ENCODE data around the gene PIGU. TPM values are rescaled to one million over a fixed set of nuclear protein-coding genes. Genes with fewer than 3 reads are reported as not detected.

The PIGU gene
- total RNA-seq, 1 experiment from 2014 or later: 24.4 TPM

DNA sequence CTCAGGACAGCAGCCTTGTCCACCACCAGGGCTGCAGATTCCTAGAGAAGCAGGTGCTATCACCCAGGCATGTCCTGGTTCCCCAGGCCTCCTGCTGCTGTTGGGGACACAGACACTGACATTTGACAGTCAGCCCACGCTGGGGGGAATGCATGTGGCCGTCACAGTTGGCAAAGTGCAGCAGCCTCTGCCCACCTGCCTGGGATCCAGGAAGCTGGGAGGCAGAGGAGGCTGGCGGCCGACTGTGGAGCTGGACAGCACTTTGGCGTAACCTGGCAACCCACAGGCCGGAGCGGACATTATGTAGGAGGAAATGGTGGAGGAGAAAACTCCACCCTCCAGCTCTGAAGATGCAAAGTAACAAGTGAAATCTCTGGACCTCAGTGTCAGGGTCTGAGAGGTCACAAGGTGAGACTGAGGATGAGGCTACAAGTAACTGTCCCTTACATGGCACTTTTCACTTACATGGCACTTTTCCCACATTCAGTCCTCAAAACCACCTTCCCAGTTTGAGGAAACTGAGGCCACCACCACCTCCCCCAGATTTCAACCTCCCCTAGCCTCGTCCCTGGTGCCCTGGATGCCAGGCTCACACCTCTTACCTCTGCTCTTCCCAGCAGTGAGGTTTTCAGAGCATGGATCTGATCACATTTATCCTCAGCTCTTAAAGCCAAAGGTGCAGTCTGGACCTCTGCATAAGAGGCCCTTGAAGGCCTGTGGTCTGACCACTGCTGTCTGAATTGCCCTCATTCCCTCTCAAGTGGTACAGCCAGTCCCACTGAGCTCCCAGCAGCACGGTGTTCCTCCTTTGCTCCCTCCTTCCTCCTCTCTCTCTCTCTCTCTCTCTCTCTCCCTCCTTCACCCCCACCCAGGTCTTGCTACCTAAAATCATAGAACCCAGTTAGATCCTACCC is 109.7 kb downstream of the PIGU start:
- peaks cover 9% of the 10 kb centered on the region for H3K36me3 ChIP-seq
- peaks cover 6% of the 10 kb centered on the region; the same call in 1 of the 2 replicates for H3K4me1 ChIP-seq (replicated peaks)
- H3K4me3 ChIP-seq: no peak overlapping the region
- no peaks in the 10 kb centered on the region for H3K9me3 ChIP-seq (replicated peaks)
- no peaks in the 10 kb centered on the region for H3K27me3 ChIP-seq (replicated peaks)
- H3K27ac ChIP-seq: no peak overlapping the region
- DNase-seq (ENCODE audit: low read depth in 1 of 2, low spot score in 2 of 2): no peak

DNA sequence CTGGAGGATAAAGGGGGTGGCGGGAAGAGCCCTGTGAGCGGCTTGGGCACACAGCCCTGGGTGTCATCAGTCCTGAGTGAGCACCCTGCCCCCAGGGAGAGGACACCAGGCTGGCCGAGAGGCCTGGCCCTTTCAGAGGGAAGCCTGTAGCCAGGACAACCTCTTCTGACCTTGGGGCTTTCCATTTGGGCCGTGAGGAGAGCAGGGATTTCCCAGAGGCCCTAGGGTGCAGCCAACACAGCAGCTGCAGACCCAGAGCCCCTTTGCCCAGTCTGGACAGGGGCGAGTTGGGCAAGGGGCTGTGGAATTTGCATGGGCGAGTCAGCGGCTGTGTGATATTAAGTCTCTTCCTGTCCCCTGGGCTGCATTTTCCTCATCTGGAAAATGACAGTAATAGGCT is 112.1 kb downstream of the PIGU start:
- H3K27ac ChIP-seq: no peak overlapping the region
- no peak overlapping the region for H3K4me3 ChIP-seq
- H3K27me3 ChIP-seq (replicated peaks): no peaks in the 10 kb centered on the region
- H3K36me3 ChIP-seq: peaks cover 8% of the 10 kb centered on the region
- no peaks in the 10 kb centered on the region for H3K9me3 ChIP-seq (replicated peaks)
- no peak for DNase-seq (ENCODE audit: low read depth in 1 of 2, low spot score in 2 of 2)
- no peaks in the 10 kb centered on the region for H3K4me1 ChIP-seq (replicated peaks)

DNA sequence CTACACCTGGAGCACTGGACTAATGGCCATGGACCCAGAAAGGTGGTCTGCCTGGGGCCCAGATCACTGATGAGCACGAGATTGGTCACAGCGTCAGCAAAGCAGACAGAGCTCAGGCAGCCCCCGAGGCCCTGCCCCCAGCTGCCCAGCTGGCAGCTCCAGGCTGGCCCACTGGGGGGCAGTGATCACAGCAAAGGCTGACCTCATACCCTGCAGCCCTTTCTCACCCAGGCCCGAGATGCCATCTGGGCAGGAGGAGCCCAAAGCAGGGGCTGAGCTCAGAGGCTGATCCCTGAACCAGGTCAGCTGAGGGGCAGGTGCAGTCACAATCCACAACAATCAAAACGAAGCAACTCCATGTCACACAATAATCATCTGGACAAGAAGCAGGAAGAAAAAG is 114.3 kb downstream of the PIGU start:
- DNase-seq (ENCODE audit: low read depth in 1 of 2, low spot score in 2 of 2): peak in 1 of 2 experiments; percentile 14
- Histone ChIP-seq H3K36me3 (peaks cover 7% of the 10 kb centered on the region), H3K4me1 (replicated peaks) (peaks cover 3% of the 10 kb centered on the region; the same call in 1 of the 2 replicates), H3K4me3 (no peak overlapping the region), H3K27ac (no peak overlapping the region), H3K9me3 (replicated peaks) (no peaks in the 10 kb centered on the region), H3K27me3 (replicated peaks) (no peaks in the 10 kb centered on the region)

DNA sequence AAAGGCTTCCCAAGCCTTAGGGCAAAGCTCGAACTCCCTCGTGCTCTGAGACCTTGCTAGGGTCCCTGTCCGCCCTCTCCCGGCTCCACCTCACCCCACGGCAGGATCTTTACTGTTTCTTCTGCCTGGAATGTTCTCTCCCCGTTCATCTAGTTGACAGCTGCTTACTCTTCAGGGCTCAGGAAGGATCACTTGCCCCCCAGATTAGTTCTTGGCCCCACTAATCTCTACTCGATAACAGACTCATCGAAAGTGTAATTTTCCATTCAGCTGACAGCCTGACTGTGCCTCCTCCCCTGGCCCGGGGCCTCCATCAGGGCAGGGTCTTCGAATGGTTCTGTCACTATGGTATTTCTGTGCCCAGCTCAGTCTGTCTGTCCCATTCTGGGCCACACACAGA is 115.2 kb downstream of the PIGU start:
- Histone ChIP-seq H3K27ac (no peak overlapping the region), H3K4me3 (no peak overlapping the region), H3K27me3 (replicated peaks) (no peaks in the 10 kb centered on the region), H3K4me1 (replicated peaks) (peaks cover 3% of the 10 kb centered on the region; the same call in 1 of the 2 replicates), H3K9me3 (replicated peaks) (no peaks in the 10 kb centered on the region), H3K36me3 (peaks cover 7% of the 10 kb centered on the region)
- no peak for DNase-seq (ENCODE audit: low read depth in 1 of 2, low spot score in 2 of 2)

DNA sequence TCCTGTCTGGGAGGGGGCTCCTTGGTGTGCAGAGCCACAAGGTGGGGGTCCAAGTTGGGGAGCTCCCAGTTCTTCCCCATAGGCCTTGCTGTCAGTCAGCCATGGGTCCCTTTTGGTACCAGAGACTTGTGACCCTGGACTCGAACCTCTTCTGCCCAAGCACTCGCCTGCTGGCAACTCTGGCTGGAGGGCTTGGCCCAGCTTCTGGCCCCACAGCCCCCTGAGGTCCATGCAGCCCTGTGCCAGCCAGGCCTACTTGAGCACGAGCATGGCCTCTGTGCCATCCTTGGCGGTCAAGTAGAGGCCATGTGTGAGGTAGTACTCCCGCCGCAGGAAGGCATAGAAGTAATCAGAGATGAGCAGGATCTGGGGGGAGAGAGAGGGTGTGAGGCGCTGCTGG is 116.3 kb downstream of the PIGU start:
- Histone ChIP-seq H3K27me3 (replicated peaks) (no peaks in the 10 kb centered on the region), H3K4me3 (no peak overlapping the region), H3K9me3 (replicated peaks) (no peaks in the 10 kb centered on the region), H3K36me3 (peaks cover 7% of the 10 kb centered on the region), H3K27ac (no peak overlapping the region), H3K4me1 (replicated peaks) (peaks cover 3% of the 10 kb centered on the region; the same call in 1 of the 2 replicates)
- DNase-seq (ENCODE audit: low read depth in 1 of 2, low spot score in 2 of 2): no peak

DNA sequence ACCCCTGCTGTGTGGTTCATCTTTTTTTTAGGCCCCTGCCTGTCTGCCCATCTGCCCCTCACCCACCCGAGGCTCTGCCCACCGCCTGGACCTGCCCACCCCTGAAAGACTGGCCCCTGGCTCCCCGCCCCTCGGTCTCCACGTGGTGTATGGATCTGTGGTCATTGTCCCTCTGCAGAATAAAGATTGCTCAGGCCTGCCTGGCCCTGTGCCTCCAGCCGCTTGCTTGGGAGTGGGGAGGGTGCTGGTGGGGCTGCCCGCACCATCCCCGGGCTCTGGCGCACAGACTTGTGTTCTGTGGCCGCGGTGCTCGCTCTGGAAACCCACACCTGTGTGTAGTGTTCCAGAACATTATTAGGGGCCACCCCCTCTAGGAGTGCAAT is 116.8 kb downstream of the PIGU start:
- DNase-seq (ENCODE audit: low read depth in 1 of 2, low spot score in 2 of 2): no peak
- H3K4me1 ChIP-seq (replicated peaks): peaks cover 3% of the 10 kb centered on the region; the same call in 1 of the 2 replicates
- peaks cover 7% of the 10 kb centered on the region for H3K36me3 ChIP-seq
- no peak overlapping the region for H3K27ac ChIP-seq
- no peaks in the 10 kb centered on the region for H3K9me3 ChIP-seq (replicated peaks)
- H3K4me3 ChIP-seq: no peak overlapping the region
- H3K27me3 ChIP-seq (replicated peaks): no peaks in the 10 kb centered on the region

DNA sequence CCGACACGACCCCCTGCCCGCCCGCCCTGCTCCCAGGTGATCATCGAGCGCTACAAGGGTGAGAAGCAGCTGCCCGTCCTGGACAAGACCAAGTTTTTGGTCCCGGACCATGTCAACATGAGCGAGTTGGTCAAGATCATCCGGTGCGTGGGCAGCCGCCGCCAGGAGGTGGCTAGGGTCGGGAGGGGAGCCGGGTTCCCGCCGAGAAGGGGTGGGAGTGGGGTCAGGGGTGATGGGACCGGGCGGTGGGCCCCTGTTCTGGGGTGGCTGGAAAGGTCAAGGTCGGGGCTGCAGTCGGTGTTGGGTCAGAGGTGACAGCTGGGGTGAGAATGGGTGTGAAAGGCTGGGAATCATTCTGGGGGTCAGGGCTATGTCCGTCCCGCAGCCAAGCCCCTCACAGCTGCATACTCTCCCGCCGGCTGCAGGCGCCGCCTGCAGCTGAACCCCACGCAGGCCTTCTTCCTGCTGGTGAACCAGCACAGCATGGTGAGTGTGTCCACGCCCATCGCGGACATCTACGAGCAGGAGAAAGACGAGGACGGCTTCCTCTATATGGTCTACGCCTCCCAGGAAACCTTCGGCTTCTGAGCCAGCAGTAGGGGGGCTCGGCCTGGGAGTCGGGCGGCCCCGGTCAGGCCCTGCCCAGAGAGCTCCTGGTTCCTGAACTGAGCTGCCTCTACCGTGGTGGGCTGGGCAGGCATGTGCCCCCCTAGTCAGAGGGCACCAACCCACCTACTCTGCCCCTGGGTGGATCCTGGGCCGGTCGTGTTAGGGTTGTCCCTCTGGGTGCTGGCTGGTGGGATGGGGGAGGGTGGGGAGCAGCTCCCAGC is 117.4 kb downstream of the PIGU start:
- peak overlapping the region; percentile 61 for H3K4me3 ChIP-seq
- H3K27ac ChIP-seq: no peak overlapping the region
- H3K9me3 ChIP-seq (replicated peaks): no peaks in the 10 kb centered on the region
- peaks cover 7% of the 10 kb centered on the region for H3K36me3 ChIP-seq
- H3K27me3 ChIP-seq (replicated peaks): no peaks in the 10 kb centered on the region
- H3K4me1 ChIP-seq (replicated peaks): peaks cover 3% of the 10 kb centered on the region; the same call in 1 of the 2 replicates
- no peak for DNase-seq (ENCODE audit: low read depth in 1 of 2, low spot score in 2 of 2)

DNA sequence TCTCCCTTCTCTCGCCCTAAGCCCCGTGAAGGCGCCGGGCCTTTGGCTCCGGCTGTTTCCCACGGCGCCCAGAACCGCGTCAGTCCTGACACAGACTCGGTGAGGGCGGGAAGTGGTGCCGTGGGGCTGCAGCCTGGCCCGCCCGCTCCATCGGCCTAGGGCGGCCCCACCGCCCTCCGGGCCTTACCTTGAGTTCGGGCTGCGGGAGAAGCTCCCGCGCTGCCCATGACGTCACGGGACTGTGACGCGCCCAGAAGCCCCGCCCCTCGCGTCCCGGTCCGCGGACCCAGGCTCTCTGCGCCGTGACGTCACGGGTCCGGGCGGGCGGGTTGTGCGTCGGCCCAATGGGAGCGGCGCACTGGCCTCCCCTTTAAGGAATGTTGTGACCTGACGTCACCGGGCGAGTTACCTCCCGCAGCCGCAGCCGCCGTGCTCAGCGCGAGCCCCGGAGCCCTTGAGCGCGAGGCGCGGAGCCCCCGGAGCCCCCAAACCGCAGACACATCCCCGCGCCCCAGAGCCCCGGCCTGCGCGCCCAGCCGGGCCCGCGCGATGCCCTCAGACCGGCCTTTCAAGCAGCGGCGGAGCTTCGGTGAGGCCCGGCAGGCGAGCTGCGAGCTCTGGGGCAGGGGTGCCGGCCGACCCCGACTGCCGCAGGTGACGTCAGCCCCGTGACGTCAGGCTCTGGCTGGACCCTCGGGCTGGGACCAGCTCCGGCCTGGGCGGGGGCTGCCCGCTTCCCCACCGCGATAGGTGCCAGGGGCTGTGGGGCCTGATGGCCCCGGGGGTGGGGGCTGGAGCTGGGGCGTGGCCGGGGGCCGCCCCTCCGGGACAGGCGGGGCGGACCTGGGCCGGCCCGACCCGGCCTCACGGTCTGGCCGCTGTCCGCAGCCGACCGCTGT is 118.3 kb downstream of the PIGU start, which contains the start of gene MAP1LC3A:
Gene MAP1LC3A (plus strand): TSS at position 399 of the 899 bp plus-strand sequence. CDS start 151 bp downstream, at position 550.
- H3K27me3 ChIP-seq (replicated peaks): no peaks in the 10 kb centered on the region
- DNase-seq (ENCODE audit: low read depth in 1 of 2, low spot score in 2 of 2): peak; percentile 93 to 96
- H3K4me1 ChIP-seq (replicated peaks): peaks cover 8% of the 10 kb centered on the region
- H3K36me3 ChIP-seq: peaks cover 7% of the 10 kb centered on the region
- H3K27ac ChIP-seq: peak within 1 kb of the TSS; percentile 87
- H3K9me3 ChIP-seq (replicated peaks): no peaks in the 10 kb centered on the region
- peak within 1 kb of the TSS; percentile 61 for H3K4me3 ChIP-seq

DNA sequence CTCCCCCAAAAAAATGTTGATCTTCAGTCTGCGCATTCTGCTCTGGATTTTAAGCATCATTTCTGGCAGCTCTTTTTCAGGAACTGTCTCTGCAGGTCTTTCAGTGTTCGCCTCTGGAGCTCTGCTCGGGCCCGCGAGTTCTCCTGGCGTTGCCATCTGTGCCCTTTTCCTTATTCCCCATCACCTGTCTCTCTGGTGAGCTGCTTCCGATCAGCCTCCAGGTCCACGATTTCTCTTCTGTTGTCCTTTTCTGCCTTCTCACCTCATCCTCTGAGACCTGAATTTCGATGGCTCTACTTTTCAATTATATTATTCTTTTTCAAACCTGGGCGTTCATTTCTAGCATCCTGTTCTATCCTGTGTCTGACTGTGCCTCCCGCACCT is 119.0 kb downstream of the PIGU start:
- Histone ChIP-seq H3K36me3 (peaks cover 7% of the 10 kb centered on the region), H3K4me1 (replicated peaks) (peaks cover 12% of the 10 kb centered on the region), H3K27ac (peak overlapping the region; percentile 87), H3K4me3 (peak overlapping the region; percentile 61), H3K9me3 (replicated peaks) (no peaks in the 10 kb centered on the region), H3K27me3 (replicated peaks) (no peaks in the 10 kb centered on the region)
- no peak for DNase-seq (ENCODE audit: low read depth in 1 of 2, low spot score in 2 of 2)

DNA sequence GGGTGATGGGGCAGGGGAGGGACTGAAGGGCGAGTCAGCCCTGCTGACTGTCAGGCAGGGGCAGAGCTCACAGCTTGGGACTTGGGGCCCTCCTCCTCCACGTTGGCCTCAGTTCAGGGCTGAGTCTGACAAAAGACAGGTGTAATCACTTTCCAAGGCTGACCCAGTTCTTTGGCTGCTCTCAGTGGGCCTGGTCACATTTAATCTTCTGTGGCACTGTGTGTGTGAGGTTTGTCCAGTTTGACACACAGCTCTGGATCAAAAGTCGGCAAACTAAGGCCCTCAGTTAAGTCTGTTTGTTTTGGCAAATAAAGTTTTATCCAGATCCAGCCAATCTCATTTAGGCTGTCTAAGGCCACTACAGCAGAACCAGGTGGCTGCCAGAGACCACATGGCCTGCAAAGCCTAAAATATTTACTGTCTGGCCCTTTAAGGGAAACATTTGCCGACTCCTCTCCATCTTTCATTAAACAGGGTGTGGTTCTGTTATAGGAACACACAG is 123.5 kb downstream of the PIGU start:
- no peaks in the 10 kb centered on the region for H3K27me3 ChIP-seq (replicated peaks)
- no peaks in the 10 kb centered on the region for H3K36me3 ChIP-seq
- no peak overlapping the region for H3K27ac ChIP-seq
- no peak for DNase-seq (ENCODE audit: low read depth in 1 of 2, low spot score in 2 of 2)
- no peak overlapping the region for H3K4me3 ChIP-seq
- no peaks in the 10 kb centered on the region for H3K9me3 ChIP-seq (replicated peaks)
- H3K4me1 ChIP-seq (replicated peaks): peaks cover 9% of the 10 kb centered on the region

DNA sequence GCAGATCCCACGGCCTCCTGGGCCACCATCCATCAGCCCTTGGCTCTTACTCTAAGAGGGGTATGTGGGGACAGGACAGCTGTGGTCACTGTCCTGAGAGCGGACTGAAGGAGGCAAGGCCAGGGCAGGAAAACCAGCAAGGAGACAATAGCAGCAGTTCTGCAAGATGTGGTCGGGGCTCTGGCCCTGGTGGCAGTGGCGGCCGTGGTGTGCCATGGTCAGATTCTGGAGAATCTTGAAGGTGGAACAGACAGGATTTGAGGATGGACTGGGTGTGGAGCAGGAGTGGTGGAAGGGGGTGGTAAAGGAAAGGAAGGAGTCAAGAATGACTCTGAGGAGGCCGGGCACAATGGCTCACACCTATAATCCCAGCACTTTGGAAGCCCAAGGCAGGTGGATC is 124.3 kb downstream of the PIGU start:
- H3K27me3 ChIP-seq (replicated peaks): no peaks in the 10 kb centered on the region
- no peak for DNase-seq (ENCODE audit: low read depth in 1 of 2, low spot score in 2 of 2)
- no peaks in the 10 kb centered on the region for H3K9me3 ChIP-seq (replicated peaks)
- no peak overlapping the region for H3K4me3 ChIP-seq
- H3K36me3 ChIP-seq: no peaks in the 10 kb centered on the region
- H3K4me1 ChIP-seq (replicated peaks): peaks cover 9% of the 10 kb centered on the region
- no peak overlapping the region for H3K27ac ChIP-seq

DNA sequence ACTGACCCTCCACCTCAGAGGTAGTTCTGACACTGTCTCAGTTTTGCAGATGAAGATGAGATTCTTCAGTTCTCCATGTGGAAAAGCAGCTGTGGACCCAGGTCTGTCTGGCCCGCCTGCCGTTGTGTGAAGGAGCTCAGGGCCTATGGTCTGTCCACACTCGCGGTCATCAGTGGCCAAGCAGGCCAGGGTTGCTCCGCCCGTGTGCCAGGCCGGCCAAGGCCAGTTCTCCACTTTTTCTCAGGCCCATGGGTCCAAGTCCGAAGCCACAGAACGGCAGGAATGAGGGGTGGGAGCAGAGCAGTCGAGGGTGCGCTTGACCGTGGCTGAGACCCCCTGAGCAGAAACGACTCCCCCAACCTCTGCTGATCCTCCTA is 127.0 kb downstream of the PIGU start:
- Histone ChIP-seq H3K4me1 (replicated peaks) (peaks cover 9% of the 10 kb centered on the region; the same call in 1 of the 2 replicates), H3K9me3 (replicated peaks) (no peaks in the 10 kb centered on the region), H3K4me3 (no peak overlapping the region), H3K27ac (no peak overlapping the region), H3K27me3 (replicated peaks) (no peaks in the 10 kb centered on the region), H3K36me3 (no peaks in the 10 kb centered on the region)
- DNase-seq (ENCODE audit: low read depth in 1 of 2, low spot score in 2 of 2): no peak

All from SJSA1 (cell line).